ENCODE results near the gene SERPINB6.
"Not testable (repeated sequence)": the region's sequence is repeated elsewhere in the genome, so short reads cannot be mapped to it uniquely, and the experiment has no call there.

Gene SERPINB6

GRCh38 chr6:2931055-2931454, 40.3 kb downstream of the SERPINB6 start:
- Histone ChIP-seq H3K9me3 (ENCODE audit: control insufficient read depth, low read length) (no peaks in the 10 kb centered on the region), H3K36me3 (ENCODE audit: control insufficient read depth, insufficient read depth, low read length) (no peaks in the 10 kb centered on the region), H3K4me1 (ENCODE audit: control insufficient read depth, insufficient read depth, low read length, poor library complexity, severe bottlenecking) (no peaks in the 10 kb centered on the region), H3K4me3 (ENCODE audit: insufficient read depth, low read depth, low read length, poor library complexity, severe bottlenecking) (no peak overlapping the region), H3K27me3 (replicated peaks; ENCODE audit: control insufficient read depth, insufficient read depth, low read length, poor library complexity, severe bottlenecking) (no peaks in the 10 kb centered on the region), H3K27ac (ENCODE audit: insufficient read depth, low read length, poor library complexity, severe bottlenecking) (no peak overlapping the region)
- no peak for DNase-seq

GRCh38 chr6:2927931-2928330, 43.4 kb downstream of the SERPINB6 start:
- not testable (repeated sequence) for H3K27me3 ChIP-seq (replicated peaks; ENCODE audit: control insufficient read depth, insufficient read depth, low read length, poor library complexity, severe bottlenecking); H3K36me3 ChIP-seq (ENCODE audit: control insufficient read depth, insufficient read depth, low read length); H3K4me1 ChIP-seq (ENCODE audit: control insufficient read depth, insufficient read depth, low read length, poor library complexity, severe bottlenecking); H3K27ac ChIP-seq (ENCODE audit: insufficient read depth, low read length, poor library complexity, severe bottlenecking); H3K4me3 ChIP-seq (ENCODE audit: insufficient read depth, low read depth, low read length, poor library complexity, severe bottlenecking); H3K9me3 ChIP-seq (ENCODE audit: control insufficient read depth, low read length); DNase-seq

- not testable (repeated sequence) for H3K27ac ChIP-seq (ENCODE audit: insufficient read depth, low read length, poor library complexity, severe bottlenecking); H3K9me3 ChIP-seq (ENCODE audit: control insufficient read depth, low read length); H3K27me3 ChIP-seq (replicated peaks; ENCODE audit: control insufficient read depth, insufficient read depth, low read length, poor library complexity, severe bottlenecking); H3K4me3 ChIP-seq (ENCODE audit: insufficient read depth, low read depth, low read length, poor library complexity, severe bottlenecking); H3K4me1 ChIP-seq (ENCODE audit: control insufficient read depth, insufficient read depth, low read length, poor library complexity, severe bottlenecking); DNase-seq; H3K36me3 ChIP-seq (ENCODE audit: control insufficient read depth, insufficient read depth, low read length)
Observed at GRCh38 chr6:2925842-2926747, 45.3 kb downstream of the SERPINB6 start.

- no peak overlapping the region for H3K27ac ChIP-seq (ENCODE audit: insufficient read depth, low read length, poor library complexity, severe bottlenecking)
- DNase-seq, result no peak
- no peaks in the 10 kb centered on the region for H3K9me3 ChIP-seq (ENCODE audit: control insufficient read depth, low read length)
- H3K27me3 ChIP-seq (replicated peaks; ENCODE audit: control insufficient read depth, insufficient read depth, low read length, poor library complexity, severe bottlenecking), result no peaks in the 10 kb centered on the region
- H3K36me3 ChIP-seq (ENCODE audit: control insufficient read depth, insufficient read depth, low read length), result no peaks in the 10 kb centered on the region
- no peak overlapping the region for H3K4me3 ChIP-seq (ENCODE audit: insufficient read depth, low read depth, low read length, poor library complexity, severe bottlenecking)
- H3K4me1 ChIP-seq (ENCODE audit: control insufficient read depth, insufficient read depth, low read length, poor library complexity, severe bottlenecking), result peaks cover 7% of the 10 kb centered on the region
Observed at GRCh38 chr6:2921520-2922115, 49.7 kb downstream of the SERPINB6 start.

GRCh38 chr6:2920671-2921112, 50.7 kb downstream of the SERPINB6 start:
- no peaks in the 10 kb centered on the region for H3K9me3 ChIP-seq (ENCODE audit: control insufficient read depth, low read length)
- H3K27ac ChIP-seq (ENCODE audit: insufficient read depth, low read length, poor library complexity, severe bottlenecking), result no peak overlapping the region
- H3K4me1 ChIP-seq (ENCODE audit: control insufficient read depth, insufficient read depth, low read length, poor library complexity, severe bottlenecking), result peaks cover 7% of the 10 kb centered on the region
- no peaks in the 10 kb centered on the region for H3K36me3 ChIP-seq (ENCODE audit: control insufficient read depth, insufficient read depth, low read length)
- no peak overlapping the region for H3K4me3 ChIP-seq (ENCODE audit: insufficient read depth, low read depth, low read length, poor library complexity, severe bottlenecking)
- H3K27me3 ChIP-seq (replicated peaks; ENCODE audit: control insufficient read depth, insufficient read depth, low read length, poor library complexity, severe bottlenecking), result no peaks in the 10 kb centered on the region
- DNase-seq, result no peak

- Histone ChIP-seq H3K36me3 (ENCODE audit: control insufficient read depth, insufficient read depth, low read length) (no peaks in the 10 kb centered on the region), H3K4me3 (ENCODE audit: insufficient read depth, low read depth, low read length, poor library complexity, severe bottlenecking) (no peak overlapping the region), H3K27me3 (replicated peaks; ENCODE audit: control insufficient read depth, insufficient read depth, low read length, poor library complexity, severe bottlenecking) (no peaks in the 10 kb centered on the region), H3K9me3 (ENCODE audit: control insufficient read depth, low read length) (no peaks in the 10 kb centered on the region), H3K27ac (ENCODE audit: insufficient read depth, low read length, poor library complexity, severe bottlenecking) (no peak overlapping the region), H3K4me1 (ENCODE audit: control insufficient read depth, insufficient read depth, low read length, poor library complexity, severe bottlenecking) (peaks cover 7% of the 10 kb centered on the region)
- DNase-seq, result no peak
Observed at GRCh38 chr6:2919886-2920285, 51.5 kb downstream of the SERPINB6 start.

- DNase-seq, result no peak
- no peak overlapping the region for H3K27ac ChIP-seq (ENCODE audit: insufficient read depth, low read length, poor library complexity, severe bottlenecking)
- no peak overlapping the region for H3K4me3 ChIP-seq (ENCODE audit: insufficient read depth, low read depth, low read length, poor library complexity, severe bottlenecking)
- H3K9me3 ChIP-seq (ENCODE audit: control insufficient read depth, low read length), result no peaks in the 10 kb centered on the region
- H3K27me3 ChIP-seq (replicated peaks; ENCODE audit: control insufficient read depth, insufficient read depth, low read length, poor library complexity, severe bottlenecking), result no peaks in the 10 kb centered on the region
- H3K36me3 ChIP-seq (ENCODE audit: control insufficient read depth, insufficient read depth, low read length), result no peaks in the 10 kb centered on the region
- peaks cover 7% of the 10 kb centered on the region for H3K4me1 ChIP-seq (ENCODE audit: control insufficient read depth, insufficient read depth, low read length, poor library complexity, severe bottlenecking)
Observed at GRCh38 chr6:2919401-2919800, 52.0 kb downstream of the SERPINB6 start.

- no peaks in the 10 kb centered on the region for H3K36me3 ChIP-seq (ENCODE audit: control insufficient read depth, insufficient read depth, low read length)
- DNase-seq, result no peak
- H3K27ac ChIP-seq (ENCODE audit: insufficient read depth, low read length, poor library complexity, severe bottlenecking), result no peak overlapping the region
- H3K4me1 ChIP-seq (ENCODE audit: control insufficient read depth, insufficient read depth, low read length, poor library complexity, severe bottlenecking), result peaks cover 7% of the 10 kb centered on the region
- no peaks in the 10 kb centered on the region for H3K27me3 ChIP-seq (replicated peaks; ENCODE audit: control insufficient read depth, insufficient read depth, low read length, poor library complexity, severe bottlenecking)
- no peaks in the 10 kb centered on the region for H3K9me3 ChIP-seq (ENCODE audit: control insufficient read depth, low read length)
- H3K4me3 ChIP-seq (ENCODE audit: insufficient read depth, low read depth, low read length, poor library complexity, severe bottlenecking), result no peak overlapping the region
Observed at GRCh38 chr6:2918936-2919335, 52.4 kb downstream of the SERPINB6 start.

GRCh38 chr6:2917801-2918445, 53.4 kb downstream of the SERPINB6 start:
- H3K4me3 ChIP-seq (ENCODE audit: insufficient read depth, low read depth, low read length, poor library complexity, severe bottlenecking), result no peak overlapping the region
- H3K27me3 ChIP-seq (replicated peaks; ENCODE audit: control insufficient read depth, insufficient read depth, low read length, poor library complexity, severe bottlenecking), result no peaks in the 10 kb centered on the region
- no peak for DNase-seq
- no peaks in the 10 kb centered on the region for H3K36me3 ChIP-seq (ENCODE audit: control insufficient read depth, insufficient read depth, low read length)
- no peak overlapping the region for H3K27ac ChIP-seq (ENCODE audit: insufficient read depth, low read length, poor library complexity, severe bottlenecking)
- H3K4me1 ChIP-seq (ENCODE audit: control insufficient read depth, insufficient read depth, low read length, poor library complexity, severe bottlenecking), result peaks cover 7% of the 10 kb centered on the region
- H3K9me3 ChIP-seq (ENCODE audit: control insufficient read depth, low read length), result no peaks in the 10 kb centered on the region

DNA sequence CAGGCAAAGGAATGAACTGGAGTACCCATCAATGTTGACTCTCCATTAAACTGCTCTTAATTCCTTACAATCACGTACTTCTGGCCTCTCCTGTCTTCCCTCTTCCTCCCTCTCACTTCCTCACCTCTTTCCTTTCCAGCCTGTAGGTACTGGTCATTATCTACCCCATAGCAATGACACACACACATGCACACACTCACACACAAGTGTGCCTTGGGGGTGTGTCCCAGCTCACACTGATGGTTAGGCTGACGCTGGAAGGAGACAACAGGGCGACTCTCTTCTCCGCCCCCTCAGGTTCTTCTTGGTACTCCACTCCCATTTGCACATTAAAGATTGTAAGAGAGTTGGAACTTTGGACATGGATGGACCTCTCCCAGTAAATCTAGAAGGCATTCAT, 54.3 kb downstream of the SERPINB6 start:
- Histone ChIP-seq H3K36me3 (ENCODE audit: control insufficient read depth, insufficient read depth, low read length) (no peaks in the 10 kb centered on the region), H3K27me3 (replicated peaks; ENCODE audit: control insufficient read depth, insufficient read depth, low read length, poor library complexity, severe bottlenecking) (no peaks in the 10 kb centered on the region), H3K4me1 (ENCODE audit: control insufficient read depth, insufficient read depth, low read length, poor library complexity, severe bottlenecking) (peaks cover 7% of the 10 kb centered on the region), H3K9me3 (ENCODE audit: control insufficient read depth, low read length) (no peaks in the 10 kb centered on the region), H3K27ac (ENCODE audit: insufficient read depth, low read length, poor library complexity, severe bottlenecking) (no peak overlapping the region), H3K4me3 (ENCODE audit: insufficient read depth, low read depth, low read length, poor library complexity, severe bottlenecking) (no peak overlapping the region)
- DNase-seq, result no peak
